ENCODE results near the gene PIM1. TPM values are rescaled to one million over a fixed set of nuclear protein-coding genes. Genes with fewer than 3 reads are reported as not detected.

Gene PIM1
- total RNA-seq (100 to 1,000 TPM in 3 of 7 donors, 10 to 100 TPM in 4; 34.8 to 176 (median 91.5) TPM), polyA plus RNA-seq (10 to 100 TPM; 22.1 to 37.3 (median 22.3) TPM)
- long read RNA-seq, donor 1, transcript PIM1-203 (3 exons, 675 nt) = minor isoform, 6 of 38 reads
- long read RNA-seq, donor 1, transcript PIM1-201 (6 exons, 2,650 nt) = major isoform, 31 of 38 reads
- long read RNA-seq, donor 1, partial matches to known transcripts = 0 of 38 reads
- long read RNA-seq, donor 1, other reads (novel, unspliced or antisense) = 0 of 38 reads
- long read RNA-seq, donor 2, transcript PIM1-201 (6 exons, 2,650 nt) = major isoform, 46 of 57 reads
- long read RNA-seq, donor 2, partial matches to known transcripts = 10 of 57 reads
- long read RNA-seq, donor 2, other reads (novel, unspliced or antisense) = 0 of 57 reads

- peak within 1 kb of the TSS; percentile 86 to 96 (median 93) for H3K27ac ChIP-seq
- H3K27me3 ChIP-seq (replicated peaks in 1 of 7) = peaks cover 0 to 9% (median 0%) of the 10 kb centered on the region in 7 donors
- H3K4me3 ChIP-seq = peak within 1 kb of the TSS; percentile 78 to 98 (median 92)
- DNase-seq = peak; percentile 100
- intact Hi-C loops (cut with DNase I; ENCODE audit: low total_unique reads) = no loop called here
- 0 to 1% (median 1%) methylated on average over 46 to 89 of the region's 90 CpGs for WGBS, 5 donors
- H3K36me3 ChIP-seq = peaks cover 0 to 34% (median 22%) of the 10 kb centered on the region in 6 donors
- no peaks in the 10 kb centered on the region for H3K9me3 ChIP-seq
- H3K4me1 ChIP-seq = peaks cover 22 to 65% (median 59%) of the 10 kb centered on the region in 6 donors
- TF ChIP-seq POLR2A (IDR thresholded peaks at IDR 0.05) (peak in 2 of 3 donors; percentile 34 to 88), POLR2AphosphoS5 (IDR thresholded peaks at IDR 0.05) (peak; percentile 90 to 95 (median 93)), CTCF (IDR thresholded peaks at IDR 0.05 in 8 of 11, conservative IDR thresholded peaks at IDR 0.05 in 3 of 11) (peak in 2 of 11 experiments; percentile 37 to 50)
Observed at GRCh38 chr6:37169496-37170272, at the start of gene PIM1. TSS of gene PIM1 (plus strand) at chr6:37170152. CDS start at chr6:37170576, 424 bp downstream.

GRCh38 chr6:37121556-37121955 lies 48.4 kb upstream of the PIM1 start:
- intact Hi-C loops (cut with DNase I; ENCODE audit: low total_unique reads) = no loop called here
- Histone ChIP-seq H3K27ac (no peak overlapping the region), H3K4me1 (peaks cover 0 to 13% (median 4%) of the 10 kb centered on the region in 6 donors), H3K4me3 (no peak overlapping the region), H3K36me3 (no peaks in the 10 kb centered on the region), H3K27me3 (replicated peaks in 1 of 7) (peaks cover 0 to 9% (median 0%) of the 10 kb centered on the region in 7 donors), H3K9me3 (no peaks in the 10 kb centered on the region)
- DNase-seq = no peak
- 84 to 95% (median 94%) methylated on average over 4 of the region's 4 CpGs for WGBS, 5 donors
- TF ChIP-seq CTCF (IDR thresholded peaks at IDR 0.05 in 8 of 11, conservative IDR thresholded peaks at IDR 0.05 in 3 of 11) (no peak), POLR2AphosphoS5 (IDR thresholded peaks at IDR 0.05) (no peak), POLR2A (IDR thresholded peaks at IDR 0.05) (no peak)

DNA sequence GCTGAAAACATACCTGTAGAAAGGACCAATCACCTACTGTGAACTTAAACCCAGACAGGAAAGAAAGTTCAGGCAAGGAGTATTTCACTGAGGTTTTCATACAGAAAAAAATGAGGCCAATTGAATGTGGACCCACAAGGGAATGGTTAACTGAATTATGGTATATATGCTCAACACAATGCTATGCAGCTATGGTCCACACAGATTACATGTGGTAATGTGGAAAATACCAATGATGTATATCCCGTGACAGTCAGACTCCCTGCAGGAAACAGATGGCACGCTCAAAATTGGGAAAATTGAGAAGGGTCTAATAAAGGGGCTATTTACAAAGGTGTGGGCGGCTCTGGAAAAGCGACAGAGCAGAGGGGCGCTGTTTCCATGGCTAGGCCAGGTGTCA lies 47.1 kb upstream of the PIM1 start:
- Histone ChIP-seq H3K4me3 (no peak overlapping the region), H3K36me3 (no peaks in the 10 kb centered on the region), H3K27me3 (replicated peaks in 1 of 7) (peaks cover 0 to 9% (median 0%) of the 10 kb centered on the region in 7 donors), H3K27ac (no peak overlapping the region), H3K9me3 (no peaks in the 10 kb centered on the region), H3K4me1 (peaks cover 0 to 14% (median 5%) of the 10 kb centered on the region in 6 donors)
- intact Hi-C loops (cut with DNase I; ENCODE audit: low total_unique reads) = no loop called here
- 93 to 99% (median 96%) methylated on average over 5 of the region's 5 CpGs for WGBS, 5 donors
- TF ChIP-seq POLR2A (IDR thresholded peaks at IDR 0.05) (no peak), POLR2AphosphoS5 (IDR thresholded peaks at IDR 0.05) (no peak), CTCF (IDR thresholded peaks at IDR 0.05 in 8 of 11, conservative IDR thresholded peaks at IDR 0.05 in 3 of 11) (no peak)
- no peak for DNase-seq
